H1 (cell line): ENCODE data around the gene TELO2. TPM values are rescaled to one million over a fixed set of nuclear protein-coding genes. Genes with fewer than 3 reads are reported as not detected.

Source experiments
- CTCF ChIA-PET: fragments of 300-600 bp; sonication (Branson Sonifier 250); formaldehyde crosslinking; loops from one replicate; lab custom pipeline; 2021; ENCODE audit not compliant: partially characterized antibody; lab: Charles Lee
- POLR2A ChIA-PET: fragments of 300-600 bp; sonication (Branson Sonifier 250); formaldehyde crosslinking; loops from one replicate; lab custom pipeline; 2021; ENCODE audit warnings: inconsistent platforms; ENCODE audit not compliant: partially characterized antibody; lab: Charles Lee
- DNase-seq, 2 experiments: peaks; one replicate each; pipeline versions ENCODE4 v3.0.0 to v3.0.0-alpha.2; 2010 to 2022; ENCODE audit warnings: low spot score in 2 of 2, low read depth in 1 of 2, mixed read lengths in 1 of 2
- FAIRE-seq: peaks from 2 replicates; lab custom pipeline; 2011; peaks lifted over from hg19 to GRCh38; lab: Jason Lieb, UNC
- H2AFZ ChIP-seq: 2 replicates; pipeline ENCODE4 v1.8.1; 2012; ENCODE audit warnings: low read length, inconsistent platforms
- H2AK5ac ChIP-seq: 2 replicates; pipeline ENCODE4 v1.6.1; 2013; ENCODE audit warnings: low read depth, low read length
- H2BK120ac ChIP-seq: replicated peaks from 2 replicates; pipeline ENCODE3; 2013; ENCODE audit warnings: low read depth, low read length, inconsistent platforms
- H2BK12ac ChIP-seq: 2 replicates; pipeline ENCODE4 v1.6.1; 2013; ENCODE audit warnings: low read depth, low read length
- H2BK15ac ChIP-seq: 2 replicates; pipeline ENCODE4 v1.6.1; 2013; ENCODE audit warnings: low read length
- H2BK20ac ChIP-seq: 2 replicates; pipeline ENCODE4 v1.6.1; 2013; ENCODE audit warnings: low read length
- H2BK5ac ChIP-seq: 2 replicates; pipeline ENCODE4 v1.6.1; 2013; ENCODE audit warnings: low read depth, low read length
- H3K14ac ChIP-seq: 2 replicates; pipeline ENCODE4 v1.6.1; 2013; ENCODE audit warnings: inconsistent platforms; ENCODE audit not compliant: insufficient read length
- H3K18ac ChIP-seq: 2 replicates; pipeline ENCODE4 v1.6.1; 2013; ENCODE audit warnings: low read length; ENCODE audit errors: extremely low read depth
- H3K23ac ChIP-seq: 2 replicates; pipeline ENCODE4 v1.6.1; 2013; ENCODE audit warnings: inconsistent platforms; ENCODE audit not compliant: insufficient read length
- H3K23me2 ChIP-seq: 2 replicates; pipeline ENCODE4 v1.6.1; 2013; ENCODE audit warnings: low read depth, low read length
- H3K27ac ChIP-seq: 2 replicates; pipeline ENCODE4 v1.6.1; 2011; ENCODE audit warnings: low read depth, low read length, inconsistent platforms
- H3K27me3 ChIP-seq, 4 experiments: replicated peaks in 1 of 4; 1 replicate in 1 of 4; 2 replicates in 3 of 4; pipeline versions ENCODE4 v1.6.1 to v1.8.1; 2011 to 2013; ENCODE audit warnings: low read length in 3 of 4, mild to moderate bottlenecking in 3 of 4, inconsistent platforms in 2 of 4, mixed read lengths in 2 of 4, moderate library complexity in 1 of 4; ENCODE audit not compliant: control insufficient read depth in 3 of 4, insufficient read depth in 3 of 4; ENCODE audit errors: extremely low read depth in 1 of 4
- H3K36me3 ChIP-seq, 4 experiments: 2 replicates each; pipeline versions ENCODE4 v1.6.1 to v1.8.1; 2011 to 2013; ENCODE audit warnings: mild to moderate bottlenecking in 4 of 4, low read length in 3 of 4, moderate library complexity in 2 of 4, control low read depth in 1 of 4, inconsistent platforms in 1 of 4; ENCODE audit not compliant: insufficient read depth in 4 of 4, control insufficient read depth in 2 of 4
- H3K4ac ChIP-seq: replicated peaks from 2 replicates; pipeline ENCODE3; 2013; ENCODE audit warnings: low read length, low read depth, mixed read lengths, inconsistent platforms; ENCODE audit not compliant: insufficient read length
- H3K4me1 ChIP-seq, 4 experiments: replicated peaks in 1 of 4; 1 replicate in 1 of 4; 2 replicates in 3 of 4; pipeline versions ENCODE4 v1.6.1 to v1.8.1; 2011 to 2013; ENCODE audit warnings: low read length in 3 of 4, inconsistent platforms in 2 of 4, mixed read lengths in 1 of 4; ENCODE audit not compliant: insufficient read depth in 4 of 4, control insufficient read depth in 3 of 4
- H3K4me2 ChIP-seq, 2 experiments: 2 replicates each; pipeline versions ENCODE4 v1.6.1 to v1.8.1; 2011 to 2013; ENCODE audit warnings: low read depth in 2 of 2, low read length in 2 of 2, control low read depth in 1 of 2, inconsistent platforms in 1 of 2, mild to moderate bottlenecking in 1 of 2; ENCODE audit not compliant: insufficient read depth in 1 of 2
- H3K4me3 ChIP-seq, 4 experiments: fragments of 200-600, 300-600 bp in 1 of 4; sonication (generic), shearing (Covaris generic), sonication (Bioruptor Twin) in 1 of 4; 2 replicates each; pipeline versions ENCODE4 v1.5.1 to v1.8.1; 2011 to 2016; ENCODE audit warnings: low read length in 4 of 4, low read depth in 3 of 4, control low read depth in 2 of 4, inconsistent platforms in 2 of 4, mild to moderate bottlenecking in 2 of 4, mixed read lengths in 1 of 4, moderate library complexity in 1 of 4; ENCODE audit not compliant: insufficient read depth in 2 of 4; ENCODE audit errors: extremely low read depth in 1 of 4
- H3K56ac ChIP-seq: replicated peaks from 2 replicates; pipeline ENCODE3; 2013; ENCODE audit warnings: low read depth, mild to moderate bottlenecking, mixed read lengths, low read length, inconsistent platforms; ENCODE audit not compliant: insufficient read length
- H3K79me1 ChIP-seq: 2 replicates; pipeline ENCODE4 v1.6.1; 2013; ENCODE audit warnings: low read depth, low read length, control low read depth
- H3K79me2 ChIP-seq, 2 experiments: 2 replicates each; pipeline versions ENCODE4 v1.6.1 to v1.8.1; 2012 to 2013; ENCODE audit warnings: low read length in 2 of 2, mild to moderate bottlenecking in 2 of 2, inconsistent platforms in 1 of 2; ENCODE audit not compliant: insufficient read depth in 2 of 2, control insufficient read depth in 1 of 2
- H3K9ac ChIP-seq, 4 experiments: replicated peaks in 1 of 4; 1 replicate in 1 of 4; 2 replicates in 3 of 4; pipeline versions ENCODE4 v1.6.1 to v1.8.1; 2011 to 2013; ENCODE audit warnings: low read depth in 3 of 4, low read length in 3 of 4, control low read depth in 2 of 4, mild to moderate bottlenecking in 2 of 4, moderate library complexity in 2 of 4, inconsistent platforms in 1 of 4; ENCODE audit errors: extremely low read depth in 1 of 4
- H3K9me3 ChIP-seq, 2 experiments: 2 replicates each; pipeline versions ENCODE4 v1.6.1 to v1.8.1; 2012 to 2013; ENCODE audit warnings: mild to moderate bottlenecking in 2 of 2, moderate library complexity in 2 of 2, control low read depth in 1 of 2, inconsistent platforms in 1 of 2, low read depth in 1 of 2, low read length in 1 of 2, mixed read lengths in 1 of 2; ENCODE audit not compliant: insufficient read depth in 2 of 2
- H4K20me1 ChIP-seq, 2 experiments: replicated peaks in 1 of 2; 2 replicates each; pipeline versions ENCODE3 to v1.8.1; 2011 to 2013; ENCODE audit warnings: inconsistent platforms in 2 of 2, low read length in 2 of 2, mild to moderate bottlenecking in 1 of 2; ENCODE audit not compliant: insufficient read depth in 2 of 2, control insufficient read depth in 1 of 2
- H4K5ac ChIP-seq: 2 replicates; pipeline ENCODE4 v1.6.1; 2013; ENCODE audit warnings: low read length, low read depth, mixed read lengths, inconsistent platforms; ENCODE audit not compliant: insufficient read length
- H4K8ac ChIP-seq: 2 replicates; pipeline ENCODE4 v1.8.0; 2013; ENCODE audit warnings: mild to moderate bottlenecking, moderate library complexity, low read length, inconsistent platforms; ENCODE audit not compliant: insufficient read depth; ENCODE audit errors: extremely low read depth
- H4K91ac ChIP-seq: replicated peaks from 2 replicates; pipeline ENCODE3; 2013; ENCODE audit warnings: low read length, mixed read lengths, inconsistent platforms; ENCODE audit not compliant: insufficient read length
- ASH2L ChIP-seq: fragments of 200-600, 300-600 bp; sonication (generic); IDR thresholded peaks from one replicate; pipeline ENCODE4 v1.7.1; 2017; ENCODE audit warnings: low read length
- HDAC2 ChIP-seq, 2 experiments: fragments of 300-600 bp in 1 of 2; sonication (generic) in 1 of 2; IDR thresholded peaks; 2 replicates each; pipeline ENCODE4 v1.6.1; 2011 to 2012; ENCODE audit warnings: low read depth in 2 of 2, low read length in 2 of 2, mild to moderate bottlenecking in 2 of 2, moderate library complexity in 2 of 2, borderline replicate concordance in 1 of 2, inconsistent platforms in 1 of 2
- JUND ChIP-seq: IDR thresholded peaks from 2 replicates; pipeline ENCODE4 v1.6.1; 2011; ENCODE audit warnings: mild to moderate bottlenecking, improper control_type of control experiment, low read length
- POLR2AphosphoS5 ChIP-seq: IDR thresholded peaks from 2 replicates; pipeline ENCODE4 v1.6.1; 2011; ENCODE audit warnings: low read depth, low read length
- RXRA ChIP-seq: IDR thresholded peaks from 2 replicates; pipeline ENCODE4 v1.6.1; 2011; ENCODE audit warnings: low read depth, mild to moderate bottlenecking, low read length, moderate library complexity; ENCODE audit not compliant: insufficient read depth
- SP4 ChIP-seq: IDR thresholded peaks from 2 replicates; pipeline ENCODE4 v1.6.1; 2012; ENCODE audit warnings: low read length, inconsistent platforms
- SRF ChIP-seq: IDR thresholded peaks from 2 replicates; pipeline ENCODE4 v1.6.1; 2011; ENCODE audit warnings: mild to moderate bottlenecking, low read depth, low read length, moderate library complexity
- TAF1 ChIP-seq: IDR thresholded peaks from 2 replicates; pipeline ENCODE4 v1.6.1; 2011; ENCODE audit warnings: mild to moderate bottlenecking, low read depth, low read length
- ZNF274 ChIP-seq: IDR thresholded peaks from 2 replicates; pipeline ENCODE4 v1.7.0; 2012; ENCODE audit warnings: low read length, borderline replicate concordance; ENCODE audit errors: extremely low read depth
- WGBS, 2 experiments: shearing (Covaris generic) in 1 of 2; methylation state at CpG; one replicate each; pipeline versions ENCODE4 v1.1.6 to v1.1.7; 2013 to 2015; ENCODE audit warnings: low lambda C conversion rate in 2 of 2, mixed read lengths in 2 of 2, inconsistent platforms in 1 of 2, low coverage in 1 of 2, missing lambda C conversion rate in 1 of 2; ENCODE audit not compliant: insufficient replicate concordance in 2 of 2, insufficient coverage in 1 of 2, insufficient read length in 1 of 2; ENCODE audit errors: extremely low coverage in 1 of 2, missing lambda C conversion rate in 1 of 2; 5-methylcytosine and 5-hydroxymethylcytosine counted together
- polyA plus RNA-seq, 7 experiments: library from polyadenylated mRNA; depleted of rRNA in 3 of 7; stranded (reverse) in 5 of 7; unstranded in 2 of 7; fragments of >200 nt in 5 of 7; fragments of 200-250 nt in 2 of 7; gene quantifications; 1 replicate in 5 of 7; 2 replicates in 1 of 7; 4 replicates in 1 of 7; pipeline versions ENCODE4 v1.2.1 to v1.2.3, GENCODE V29; 2011 to 2013; ENCODE audit warnings: missing spikeins in 2 of 7, mixed read lengths in 2 of 7
- total RNA-seq: library from RNA; stranded (reverse); fragmentation: NEBNext Ultra II Directional; extraction: Animal tissue kit (Norgen Biotek cat#: 25700); gene quantifications from 2 replicates; pipeline ENCODE4 v1.2.1, GENCODE V29; 2021

The TELO2 gene
- total and polyA plus RNA-seq, 2 of the 8 experiments (the other 6 are each of a cell fraction or from before 2014, with no cell fraction given), result 39.3 to 64.8 TPM

DNA sequence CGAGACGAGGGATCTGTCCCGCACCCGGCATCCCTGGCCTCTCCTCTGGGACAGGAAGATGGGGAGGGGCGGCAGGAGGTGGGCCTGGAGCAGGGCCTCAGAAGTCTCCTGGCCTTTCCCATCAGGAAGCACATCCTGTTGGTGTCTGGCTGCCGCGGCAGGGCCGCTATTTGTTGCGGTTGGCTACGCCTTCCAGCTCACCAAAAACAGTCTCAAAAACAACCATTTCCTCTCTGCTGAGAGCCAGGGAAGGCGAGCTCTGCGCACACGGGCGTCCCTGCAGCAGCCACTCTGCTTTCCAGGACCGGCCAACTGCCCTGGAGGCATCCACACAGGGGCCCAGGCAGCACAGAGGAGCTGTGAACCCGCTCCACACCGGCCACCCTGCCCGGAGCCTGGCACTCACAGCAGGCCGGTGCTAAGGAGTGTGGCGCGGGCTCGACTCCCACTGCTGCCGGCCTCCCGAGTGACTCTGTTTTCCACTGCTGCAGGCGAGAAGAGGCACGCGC, 40.3 kb downstream of the TELO2 start, which contains the start of gene TMEM204:
Gene TMEM204 (plus strand): TSS at position 224 of the 509 bp plus-strand sequence. CDS start 610 bp downstream, outside the sequence.
- Histone ChIP-seq H4K91ac (no peak within 1 kb of the TSS), H3K79me2 (no peaks in the 10 kb centered on the region), H2BK15ac (no peak within 1 kb of the TSS), H2BK12ac (no peak within 1 kb of the TSS), H3K18ac (no peak within 1 kb of the TSS), H3K56ac (no peak within 1 kb of the TSS), H3K27me3 (no peaks in the 10 kb centered on the region), H3K27ac (no peak within 1 kb of the TSS), H3K23me2 (no peaks in the 10 kb centered on the region), H2BK5ac (no peak within 1 kb of the TSS; the same call in 1 of the 2 replicates), H3K4me2 (no peak within 1 kb of the TSS), H2AK5ac (no peak within 1 kb of the TSS), H3K4me1 (no peaks in the 10 kb centered on the region; a peak in 1 of 7 replicates), H3K4me3 (no peak within 1 kb of the TSS), H3K9ac (no peak within 1 kb of the TSS; a peak in 1 of 7 replicates), H4K8ac (peak within 1 kb of the TSS; percentile 85; the same call in 1 of the 2 replicates), H2BK120ac (no peak within 1 kb of the TSS), H4K5ac (no peak within 1 kb of the TSS), H3K36me3 (no peaks in the 10 kb centered on the region; a peak in 2 of 8 replicates), H2BK20ac (no peak within 1 kb of the TSS), H2AFZ (no peak within 1 kb of the TSS), H3K9me3 (no peaks in the 10 kb centered on the region), H4K20me1 (peaks cover 4 to 6% of the 10 kb centered on the region in 2 experiments), H3K4ac (no peak within 1 kb of the TSS), H3K14ac (no peak within 1 kb of the TSS), H3K23ac (no peak within 1 kb of the TSS), H3K79me1 (no peaks in the 10 kb centered on the region)
- ChIA-PET POLR2A (interaction anchor here (1.3 to 1.7 kb wide), 2 partner anchors 13 to 15 kb away, joined by 3 to 4 read pairs; no protein-coding TSS in a partner anchor), CTCF (no interaction called here)
- WGBS, 2 experiments, result 82% methylated on average over 19 of the region's 27 CpGs; no CpG with 5 or more reads in 1 of the 2 experiments
- DNase-seq (no peak), FAIRE-seq (no peak)
- no peak for TF ChIP-seq JUND
- no peak for TF ChIP-seq SRF
- TF ChIP-seq POLR2AphosphoS5, result no peak
- no peak for TF ChIP-seq ASH2L
- no peak for TF ChIP-seq ZNF274
- no peak for TF ChIP-seq TAF1
- no peak for TF ChIP-seq HDAC2 (IDR thresholded peaks at IDR 0.05; ENCODE audit: borderline replicate concordance in 1 of 2, low read depth in 2 of 2, low read length in 2 of 2)
- no peak for TF ChIP-seq SP4
- TF ChIP-seq RXRA, result no peak
